ENCODE results near the gene FAM174B.

FAM174B gene

DNA sequence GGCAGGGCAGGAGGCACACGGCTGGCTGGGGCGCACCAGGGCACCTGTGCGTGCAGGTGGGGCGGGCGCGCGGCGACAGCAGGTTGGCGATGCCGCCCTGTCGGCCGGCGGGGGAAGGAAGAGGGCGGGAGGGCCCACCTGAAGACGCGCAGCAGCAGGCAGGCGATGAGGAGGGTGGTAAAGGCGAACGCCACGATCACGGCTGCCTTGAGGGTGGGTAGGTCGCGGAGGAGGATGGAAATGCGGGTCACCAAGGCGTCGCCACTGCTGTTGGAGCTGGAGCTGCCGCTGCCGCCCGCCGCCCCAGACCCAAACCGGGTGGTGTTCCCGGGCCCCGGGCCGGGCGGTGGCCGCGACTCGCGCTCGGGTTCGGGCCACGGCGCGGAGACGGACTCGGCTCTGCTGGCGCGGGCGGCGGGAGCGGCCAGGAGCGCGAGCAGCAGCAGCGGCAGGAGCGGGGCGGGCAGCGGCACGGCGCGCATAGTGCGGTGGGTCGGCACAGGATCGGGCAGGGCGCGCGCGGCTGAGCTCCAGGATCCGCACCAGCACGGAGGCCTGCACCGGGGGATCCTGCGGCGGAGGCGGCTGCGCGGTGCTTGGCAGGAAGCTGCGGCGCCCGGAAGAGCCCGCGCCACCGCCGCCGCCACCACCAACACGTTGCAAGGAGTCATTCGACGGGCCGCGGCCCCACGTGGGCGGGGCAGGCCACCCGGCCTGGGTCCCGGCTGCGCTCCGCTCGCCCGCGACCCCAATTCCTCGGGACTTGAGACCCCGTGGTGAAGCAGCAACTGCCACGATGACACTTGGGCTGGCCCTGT is at the start of gene FAM174B:
Gene FAM174B (minus strand): TSS at position 598 of the 818 bp plus-strand sequence.
- DNase-seq: no peak

- no peak for DNase-seq
These were observed 40.5 kb upstream of the FAM174B start for GRCh38 chr15:92696096-92696495.

DNA sequence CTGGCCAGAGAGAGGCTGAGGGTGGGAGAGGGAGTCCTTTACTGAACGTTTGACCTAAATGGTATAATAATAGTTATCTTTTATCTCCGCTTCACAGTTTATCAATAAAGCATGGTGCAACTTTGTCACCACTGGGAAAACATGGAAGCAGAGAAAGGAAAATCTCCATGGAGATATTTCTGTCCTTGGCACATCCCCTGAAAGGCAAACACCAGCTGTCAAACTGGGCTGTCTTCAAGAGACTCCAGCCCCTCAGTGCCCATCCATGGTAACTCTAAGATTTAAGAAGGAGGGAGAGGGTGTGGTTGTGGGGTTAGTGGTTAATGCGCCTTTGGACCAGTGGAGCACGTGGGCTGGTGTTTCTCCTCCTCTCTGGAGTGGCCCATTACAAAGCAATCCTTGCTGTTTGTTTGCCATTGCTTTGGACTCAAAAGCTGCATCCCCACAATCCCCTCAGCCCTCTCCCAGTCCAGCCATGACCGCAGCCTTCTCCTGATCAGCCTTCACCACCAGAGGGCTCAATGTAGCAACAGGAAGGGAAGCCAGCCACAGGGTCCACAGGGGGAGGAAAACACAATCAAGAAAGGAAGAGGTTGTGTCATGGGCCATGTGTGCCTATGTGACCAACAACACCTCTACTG is 38.2 kb upstream of the FAM174B start:
- no peak for DNase-seq

DNA sequence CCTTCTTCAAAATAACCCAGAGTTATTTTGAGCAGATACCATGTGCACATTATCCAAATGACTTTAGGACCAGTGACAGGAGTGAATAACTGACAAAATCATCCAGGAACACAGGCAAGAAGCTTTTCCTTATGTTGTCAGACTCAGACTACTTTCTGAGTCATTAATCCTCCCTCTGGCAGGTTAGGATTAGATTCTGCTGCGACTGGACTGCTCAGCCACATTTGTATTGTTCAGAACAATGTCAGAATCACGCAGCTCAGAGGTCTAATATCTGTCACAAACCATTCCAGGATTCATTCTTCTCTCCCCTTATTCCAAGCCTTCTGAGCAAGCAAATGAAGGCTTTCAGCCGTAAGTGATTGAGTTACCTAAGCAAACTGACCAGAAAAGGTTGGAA is 34.8 kb upstream of the FAM174B start:
- no peak for DNase-seq

GRCh38 chr15:92687746-92688145 is 32.2 kb upstream of the FAM174B start:
- no peak for DNase-seq

DNA sequence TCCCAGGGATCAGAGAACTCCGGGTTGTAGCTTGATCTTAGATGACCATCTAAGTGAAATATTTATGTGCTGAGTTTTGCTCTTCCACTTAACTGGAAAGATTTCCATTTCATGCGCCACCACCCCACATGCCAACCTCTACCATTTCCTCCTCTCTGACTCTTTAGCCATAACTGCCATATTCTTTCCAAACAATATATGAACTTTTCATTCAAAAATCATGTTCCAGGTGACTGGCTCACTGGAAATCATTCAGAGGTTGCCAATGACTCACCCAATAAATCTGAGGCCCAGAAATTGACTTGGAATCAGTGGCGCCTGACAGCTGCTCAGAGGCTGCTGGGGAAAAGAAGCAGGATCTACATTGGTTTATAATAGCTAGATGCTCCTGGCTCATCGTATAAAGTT is 31.6 kb upstream of the FAM174B start:
- DNase-seq: no peak

- DNase-seq: no peak
These were observed 27.9 kb upstream of the FAM174B start for GRCh38 chr15:92683511-92683834.

GRCh38 chr15:92682741-92683510 is 27.4 kb upstream of the FAM174B start:
- no peak for DNase-seq

DNA sequence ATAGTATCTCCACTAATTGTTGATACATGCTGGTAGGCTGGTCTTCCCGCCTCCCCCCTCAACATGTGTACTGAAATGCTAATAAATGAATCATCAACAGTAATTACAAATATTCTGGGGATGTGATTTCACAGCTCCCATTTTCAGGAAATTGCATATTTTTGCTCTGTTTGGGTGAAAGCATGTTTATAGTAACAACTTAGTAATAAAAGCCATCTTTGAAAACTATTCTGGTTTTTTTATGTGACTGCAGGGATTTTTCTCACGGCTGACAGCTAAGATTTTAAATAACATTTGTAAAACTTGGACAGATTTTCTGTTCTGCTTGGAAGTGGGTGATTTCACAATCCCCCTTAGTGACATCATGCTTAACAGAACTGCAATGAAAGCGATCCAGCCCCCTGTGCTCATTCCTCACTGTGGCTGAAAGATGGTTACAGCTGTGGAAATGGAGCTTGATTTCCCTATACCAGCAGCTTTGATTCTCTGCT is 25.6 kb upstream of the FAM174B start:
- no peak for DNase-seq

- DNase-seq: no peak
These were observed 22.4 kb upstream of the FAM174B start for GRCh38 chr15:92677999-92678398.

DNA sequence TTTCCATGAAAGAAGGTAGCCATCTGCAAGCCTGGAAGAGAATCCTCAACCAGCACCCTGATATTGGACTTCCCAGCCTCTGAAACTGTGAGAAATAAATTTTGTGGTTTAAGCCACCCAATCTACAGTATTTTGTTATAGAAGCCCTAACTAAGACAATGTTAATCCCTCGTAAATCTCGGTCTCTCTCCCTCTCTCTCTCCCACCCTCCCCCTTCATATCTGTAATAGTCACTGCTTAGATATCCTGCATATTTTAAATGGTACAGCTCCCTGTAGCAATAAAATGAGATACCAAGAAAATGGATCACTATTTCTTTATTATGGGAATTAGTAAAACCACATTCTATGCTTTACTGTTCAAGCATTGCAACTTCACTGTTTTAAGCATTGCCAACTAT is 21.0 kb upstream of the FAM174B start:
- DNase-seq: no peak

GRCh38 chr15:92675485-92675884 is 19.9 kb upstream of the FAM174B start:
- DNase-seq: no peak

- DNase-seq: no peak
These were observed 18.8 kb upstream of the FAM174B start for GRCh38 chr15:92674347-92674746.

- no peak for DNase-seq
These were observed 16.5 kb upstream of the FAM174B start for GRCh38 chr15:92672102-92672501.

GRCh38 chr15:92671406-92671805 is 15.8 kb upstream of the FAM174B start:
- no peak for DNase-seq

DNA sequence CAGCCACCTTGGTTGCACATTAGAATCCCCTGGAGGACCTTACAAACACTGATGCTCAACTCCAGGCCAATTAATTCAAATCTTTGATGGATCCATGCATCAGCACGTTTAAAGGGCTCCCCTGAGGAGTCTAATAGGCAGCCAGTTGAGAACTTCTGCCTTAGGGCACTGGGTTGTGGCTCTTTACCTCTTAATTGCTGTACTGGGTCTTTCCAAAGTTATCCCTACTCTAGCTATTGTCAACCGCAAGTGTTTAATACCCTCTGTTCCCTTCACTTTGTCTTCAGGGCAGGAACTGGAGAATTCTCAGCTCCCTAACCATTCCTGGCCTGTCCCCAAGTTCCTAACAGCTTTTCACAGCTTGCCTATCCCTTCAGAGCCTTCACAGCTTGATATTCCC is 15.0 kb upstream of the FAM174B start:
- no peak for DNase-seq

DNA sequence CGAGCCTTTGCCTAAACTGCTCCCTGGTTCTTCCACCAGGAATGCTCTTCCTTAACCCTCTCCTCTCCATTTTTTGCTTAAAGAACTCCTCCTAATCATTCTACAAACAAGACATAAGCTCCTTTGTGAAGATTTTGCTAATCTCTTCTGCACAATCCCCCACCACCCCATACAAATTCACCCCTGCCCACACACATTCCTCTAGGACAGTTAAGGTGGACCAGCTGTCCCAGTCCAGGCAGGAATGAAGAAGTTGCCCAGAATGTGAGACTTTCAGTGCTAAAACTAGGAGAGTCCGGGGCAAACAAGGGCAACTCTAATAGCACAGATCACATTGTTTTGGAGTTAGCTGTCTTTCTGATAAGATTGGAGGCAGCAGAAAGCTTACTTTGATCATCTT is 13.9 kb upstream of the FAM174B start:
- no peak for DNase-seq

- DNase-seq: no peak
These were observed 13.0 kb upstream of the FAM174B start for GRCh38 chr15:92668620-92669019.

- no peak for DNase-seq
These were observed 12.5 kb upstream of the FAM174B start for GRCh38 chr15:92667970-92668485.

DNA sequence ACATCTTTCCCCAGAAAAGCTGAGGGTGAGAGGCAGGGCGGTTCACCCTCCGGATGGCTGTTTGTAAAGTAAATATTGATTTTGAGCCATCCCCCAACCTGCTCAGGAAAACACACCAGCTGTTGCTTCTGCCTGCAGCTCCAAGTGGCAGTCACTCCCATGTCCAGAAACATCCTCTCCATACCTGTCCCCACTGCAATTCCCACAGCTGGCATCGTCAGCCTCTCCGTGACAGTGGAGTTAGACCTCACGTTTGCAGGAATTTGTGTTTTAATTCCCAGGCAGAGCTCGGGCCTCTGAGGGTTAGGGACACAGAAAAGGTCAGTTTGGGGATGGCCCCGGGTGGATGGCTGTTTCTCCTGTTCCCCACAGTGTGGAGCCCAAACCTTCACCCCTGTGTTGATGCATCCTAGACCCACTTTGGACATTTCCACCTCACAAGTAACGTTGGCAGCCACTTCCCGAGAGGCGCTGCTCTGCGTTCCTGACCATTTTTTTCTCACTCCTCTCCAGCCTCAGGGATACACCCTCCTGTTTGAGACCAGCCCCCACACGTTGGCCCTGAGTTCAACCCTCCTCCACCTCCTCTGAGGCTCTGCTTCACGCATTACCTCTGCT is 11.8 kb upstream of the FAM174B start:
- no peak for DNase-seq

DNA sequence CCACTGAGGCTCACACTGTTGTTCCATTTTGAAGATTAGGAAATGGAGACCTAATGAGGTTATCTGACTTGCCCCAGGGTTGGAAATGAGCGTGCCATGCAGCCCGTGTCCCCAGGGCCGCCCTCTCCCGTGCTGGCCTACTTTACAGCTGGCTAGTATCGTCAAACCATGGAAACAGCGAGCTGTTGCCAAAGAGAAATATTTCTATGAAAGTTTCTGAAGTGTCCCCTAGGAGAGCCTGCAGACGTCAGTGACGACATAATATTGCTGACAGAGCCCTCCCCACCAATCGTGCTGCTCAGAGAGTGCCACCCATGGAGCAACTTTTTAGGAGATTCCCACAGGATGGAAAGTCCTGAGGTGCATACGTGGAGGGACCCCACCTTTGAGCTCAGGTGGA is 11.2 kb upstream of the FAM174B start:
- DNase-seq: no peak

- DNase-seq: no peak
These were observed 9.6 kb upstream of the FAM174B start for GRCh38 chr15:92665100-92665555.
